NT2/D1 (cell line): Measurements from ENCODE around the gene PCSK6.

Experiments
- YY1 ChIP-seq: IDR thresholded peaks from 2 replicates; pipeline ENCODE4 v1.6.1; 2011; ENCODE audit not compliant: insufficient read length, insufficient read depth
- ZNF274 ChIP-seq: IDR thresholded peaks from 2 replicates; pipeline ENCODE4 v1.6.1; 2011; ENCODE audit warnings: mild to moderate bottlenecking, low read depth, low read length

DNA sequence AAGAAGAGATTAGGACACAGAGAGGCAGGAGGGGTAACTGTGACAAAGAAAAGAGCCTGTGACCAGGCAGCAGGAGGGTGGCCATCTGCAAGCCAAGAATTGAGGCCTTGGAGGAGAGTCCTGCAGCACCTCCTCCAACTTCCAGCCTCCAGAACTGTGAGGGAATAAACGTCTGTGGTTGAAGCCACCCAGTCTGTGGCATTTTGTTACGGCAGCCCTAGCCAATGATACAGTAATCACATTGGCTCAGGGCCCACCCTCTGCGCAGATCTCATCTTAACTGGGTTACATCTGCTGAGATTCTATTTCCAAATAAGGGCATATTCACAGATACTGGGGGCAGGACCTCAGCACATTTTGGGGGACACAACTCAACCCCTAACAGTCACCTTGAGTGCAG, 223.5 kb downstream of the PCSK6 start:
- no peak for TF ChIP-seq ZNF274
- no peak for TF ChIP-seq YY1
